ENCODE results near the gene HIP1R. TPM values are rescaled to one million over a fixed set of nuclear protein-coding genes. Genes with fewer than 3 reads are reported as not detected.

HIP1R gene
- total and polyA plus RNA-seq, 11 donors, result 14.9 to 49.5 (median 19.6) TPM

- Histone ChIP-seq H3K4me3 (no peak overlapping the region), H3K36me3 (peaks cover 0 to 5% (median 0%) of the 10 kb centered on the region in 9 donors), H3K27ac (no peak overlapping the region), H3K4me1 (peaks cover 0 to 51% (median 23%) of the 10 kb centered on the region in 12 donors), H3K27me3 (no peaks in the 10 kb centered on the region), H3K9me3 (no peaks in the 10 kb centered on the region)
- intact Hi-C loops (cut with DNase I), result loop anchor here in 1 of 10 donors (10.0 kb wide), 1 partner anchor 53 kb away; no protein-coding TSS in a partner anchor
- TF ChIP-seq POLR2A (IDR thresholded peaks at IDR 0.05), result no peak
- 83 to 86% (median 85%) methylated on average over 16 of the region's 16 CpGs for WGBS, 4 donors
- DNase-seq, result no peak
- ATAC-seq, result no peak
Observed at GRCh38 chr12:122847921-122848421, 12.7 kb downstream of the HIP1R start.

DNA sequence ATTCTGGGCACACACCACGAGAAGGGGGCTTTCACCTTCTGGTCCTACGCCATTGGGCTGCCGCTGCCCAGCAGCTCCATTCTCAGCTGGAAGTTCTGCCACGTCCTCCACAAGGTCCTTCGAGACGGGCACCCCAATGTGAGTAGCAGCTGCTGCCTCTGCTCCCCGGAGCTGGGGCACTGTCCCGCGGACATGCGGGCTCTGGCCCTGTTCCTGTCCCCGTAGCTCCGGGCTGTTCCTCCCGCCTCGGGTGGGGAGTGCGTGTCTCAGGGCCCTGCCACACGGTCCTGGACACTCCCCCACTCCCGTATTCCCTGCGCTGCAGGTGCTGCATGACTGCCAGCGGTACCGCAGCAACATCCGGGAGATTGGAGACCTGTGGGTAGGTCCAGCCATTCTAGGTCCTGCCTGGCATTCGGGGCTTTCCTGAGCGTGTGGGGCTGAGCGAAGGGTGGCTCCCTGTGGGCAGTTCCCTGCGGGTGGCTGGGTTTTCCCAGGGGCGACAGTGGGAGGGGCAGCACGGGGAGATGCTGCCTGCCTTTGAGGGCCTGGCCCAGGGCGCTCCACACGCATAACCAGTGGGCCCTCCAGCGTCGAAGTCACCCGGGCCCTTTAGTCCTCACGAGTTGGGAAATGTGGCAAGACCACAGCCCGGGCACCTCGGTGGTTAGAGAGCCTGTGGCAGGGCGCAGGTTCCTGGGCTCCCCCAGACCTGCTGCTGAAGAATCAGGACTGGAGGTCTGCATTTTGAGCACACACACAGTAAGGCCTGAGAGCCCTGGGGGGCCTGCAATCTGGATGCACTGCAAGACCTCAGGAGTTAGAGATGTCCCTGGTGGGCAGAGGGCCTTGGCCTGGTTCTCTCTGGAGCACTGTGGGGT, 13.5 kb downstream of the HIP1R start:
- ATAC-seq (no peak), DNase-seq (no peak)
- WGBS, 4 donors, result 87 to 93% (median 90%) methylated on average over 16 to 36 of the region's 36 CpGs
- Histone ChIP-seq H3K27ac (peak overlapping the region in 6 of 12 donors; percentile 2 to 45 (median 32)), H3K4me1 (peaks cover 0 to 50% (median 19%) of the 10 kb centered on the region in 12 donors), H3K9me3 (no peaks in the 10 kb centered on the region), H3K4me3 (no peak overlapping the region), H3K27me3 (no peaks in the 10 kb centered on the region), H3K36me3 (peaks cover 0 to 5% (median 0%) of the 10 kb centered on the region in 9 donors)
- intact Hi-C loops (cut with DNase I), result loop anchor here in 1 of 10 donors (10.0 kb wide), 1 partner anchor 54 kb away; no protein-coding TSS in a partner anchor
- TF ChIP-seq, protein P1, sequence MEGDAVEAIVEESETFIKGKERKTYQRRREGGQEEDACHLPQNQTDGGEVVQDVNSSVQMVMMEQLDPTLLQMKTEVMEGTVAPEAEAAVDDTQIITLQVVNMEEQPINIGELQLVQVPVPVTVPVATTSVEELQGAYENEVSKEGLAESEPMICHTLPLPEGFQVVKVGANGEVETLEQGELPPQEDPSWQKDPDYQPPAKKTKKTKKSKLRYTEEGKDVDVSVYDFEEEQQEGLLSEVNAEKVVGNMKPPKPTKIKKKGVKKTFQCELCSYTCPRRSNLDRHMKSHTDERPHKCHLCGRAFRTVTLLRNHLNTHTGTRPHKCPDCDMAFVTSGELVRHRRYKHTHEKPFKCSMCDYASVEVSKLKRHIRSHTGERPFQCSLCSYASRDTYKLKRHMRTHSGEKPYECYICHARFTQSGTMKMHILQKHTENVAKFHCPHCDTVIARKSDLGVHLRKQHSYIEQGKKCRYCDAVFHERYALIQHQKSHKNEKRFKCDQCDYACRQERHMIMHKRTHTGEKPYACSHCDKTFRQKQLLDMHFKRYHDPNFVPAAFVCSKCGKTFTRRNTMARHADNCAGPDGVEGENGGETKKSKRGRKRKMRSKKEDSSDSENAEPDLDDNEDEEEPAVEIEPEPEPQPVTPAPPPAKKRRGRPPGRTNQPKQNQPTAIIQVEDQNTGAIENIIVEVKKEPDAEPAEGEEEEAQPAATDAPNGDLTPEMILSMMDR (IDR thresholded peaks at IDR 0.05), result no peak
- TF ChIP-seq POLR2A (IDR thresholded peaks at IDR 0.05), result no peak

- H3K36me3 ChIP-seq, result peaks cover 0 to 9% (median 0%) of the 10 kb centered on the region in 9 donors
- TF ChIP-seq POLR2A (IDR thresholded peaks at IDR 0.05), result no peak
- TF ChIP-seq, protein P1 (IDR thresholded peaks at IDR 0.05), result no peak
- ATAC-seq (peak; percentile 74 to 82 (median 78)), DNase-seq (peak in 3 of 5 donors; percentile 72 to 76 (median 76))
- H3K9me3 ChIP-seq, result no peaks in the 10 kb centered on the region
- no peak overlapping the region for H3K4me3 ChIP-seq
- peaks cover 0 to 45% (median 16%) of the 10 kb centered on the region in 12 donors for H3K4me1 ChIP-seq
- H3K27me3 ChIP-seq, result no peaks in the 10 kb centered on the region
- WGBS, 4 donors, result 55 to 75% (median 66%) methylated on average over 22 to 26 of the region's 26 CpGs
- intact Hi-C loops (cut with DNase I), result loop anchor here in 1 of 10 donors (10.0 kb wide), 1 partner anchor 55 kb away; no protein-coding TSS in a partner anchor
- H3K27ac ChIP-seq, result peak overlapping the region in 6 of 12 donors; percentile 2 to 45 (median 32)
Observed at GRCh38 chr12:122849352-122850047, 14.2 kb downstream of the HIP1R start.

- no peak for TF ChIP-seq POLR2A (IDR thresholded peaks at IDR 0.05)
- TF ChIP-seq, protein P1 (IDR thresholded peaks at IDR 0.05), result no peak
- peaks cover 0 to 45% (median 16%) of the 10 kb centered on the region in 12 donors for H3K4me1 ChIP-seq
- ATAC-seq, result no peak
- H3K9me3 ChIP-seq, result no peaks in the 10 kb centered on the region
- peak in 1 of 5 donors; percentile 24 for DNase-seq
- no peak overlapping the region for H3K4me3 ChIP-seq
- H3K27me3 ChIP-seq, result no peaks in the 10 kb centered on the region
- H3K36me3 ChIP-seq, result peaks cover 0 to 14% (median 0%) of the 10 kb centered on the region in 9 donors
- H3K27ac ChIP-seq, result peak overlapping the region in 3 of 12 donors; percentile 28 to 45 (median 38)
- 91 to 95% (median 93%) methylated on average over 9 to 14 of the region's 14 CpGs; no CpG with 5 or more reads in 1 of the 4 donors for WGBS, 4 donors
- intact Hi-C loops (cut with DNase I), result no loop called here
Observed at GRCh38 chr12:122850048-122850445, 14.8 kb downstream of the HIP1R start.

All from heart left ventricle (tissue), 16 donors.